Tibial nerve (tissue), 4 donors: ENCODE measurements around the gene FAM237A. TPM values are rescaled to one million over a fixed set of nuclear protein-coding genes. Genes with fewer than 3 reads are reported as not detected.
A peak's percentile ranks its signal among the peaks of the same experiment; 100 is the strongest.

ENCODE experiments used
- DNase-seq, 2 donors: peaks; one replicate each; pipeline ENCODE4 v3.0.0-alpha.2; 2019; ENCODE audit warnings: low spot score in 2 of 2
- H3K27ac ChIP-seq, 4 donors: fragments of 200-600 bp; sonication (generic) in 3 of 4; one replicate each; pipeline ENCODE4 v1.5.1; 2017 to 2019; ENCODE audit warnings: mild to moderate bottlenecking in 1 of 4
- H3K27me3 ChIP-seq, 2 donors: fragments of 200-600 bp; sonication (generic) in 1 of 2; one replicate each; pipeline versions ENCODE4 v1.5.1 to v1.6.0; 2017 to 2019
- H3K36me3 ChIP-seq, 3 donors: fragments of 200-600 bp; sonication (generic); one replicate each; pipeline ENCODE4 v1.5.1; 2018 to 2019
- H3K4me1 ChIP-seq, 4 donors: fragments of 200-600 bp; sonication (generic) in 3 of 4; one replicate each; pipeline ENCODE4 v1.5.1; 2017 to 2019
- H3K4me3 ChIP-seq, 4 donors: fragments of 200-600 bp; sonication (generic) in 3 of 4; one replicate each; pipeline ENCODE4 v1.5.1; 2017 to 2019; ENCODE audit warnings: mild to moderate bottlenecking in 1 of 4, moderate library complexity in 1 of 4
- H3K9me3 ChIP-seq, 4 donors: fragments of 200-600 bp; sonication (generic) in 3 of 4; one replicate each; pipeline ENCODE4 v1.5.1; 2017 to 2019
- EP300 ChIP-seq, 2 donors: sonication (generic); formaldehyde crosslinking; IDR thresholded peaks; one replicate each; pipeline ENCODE4 v1.6.1; 2017; ENCODE audit warnings: antibody characterized with exemption in 2 of 2, mild to moderate bottlenecking in 1 of 2
- POLR2A ChIP-seq, 2 donors: fragments of 450-650 bp; IDR thresholded peaks; one replicate each; pipeline ENCODE4 v1.6.1; 2017; ENCODE audit warnings: antibody characterized with exemption in 2 of 2, mild to moderate bottlenecking in 2 of 2, moderate library complexity in 2 of 2
- WGBS, 2 donors: methylation state at CpG; one replicate each; pipeline ENCODE4 v1.1.5; 2018; 5-methylcytosine and 5-hydroxymethylcytosine counted together
- total RNA-seq, 4 donors: library from RNA; depleted of rRNA; stranded (reverse); fragments of >200 nt; gene quantifications; one replicate each; pipeline ENCODE4 v1.1.0, GENCODE V29; 2016
- TF ChIP-seq, protein P1 (sequence below), 5 experiments: fragments of 200-600 bp in 3 of 5; fragments of 450-650 bp in 2 of 5; sonication (generic) in 3 of 5; IDR thresholded peaks; one replicate each; pipeline ENCODE4 v1.5.1; 2016 to 2019; ENCODE audit warnings: antibody characterized with exemption in 5 of 5, mild to moderate bottlenecking in 3 of 5, moderate library complexity in 2 of 5

The FAM237A gene
- total RNA-seq, 4 donors from 2014 or later = not detected

- no peak for DNase-seq
- Histone ChIP-seq H3K4me3 (no peak overlapping the region), H3K4me1 (no peaks in the 10 kb centered on the region), H3K27me3 (no peaks in the 10 kb centered on the region), H3K27ac (no peak overlapping the region), H3K9me3 (no peaks in the 10 kb centered on the region), H3K36me3 (no peaks in the 10 kb centered on the region)
- TF ChIP-seq, protein P1, sequence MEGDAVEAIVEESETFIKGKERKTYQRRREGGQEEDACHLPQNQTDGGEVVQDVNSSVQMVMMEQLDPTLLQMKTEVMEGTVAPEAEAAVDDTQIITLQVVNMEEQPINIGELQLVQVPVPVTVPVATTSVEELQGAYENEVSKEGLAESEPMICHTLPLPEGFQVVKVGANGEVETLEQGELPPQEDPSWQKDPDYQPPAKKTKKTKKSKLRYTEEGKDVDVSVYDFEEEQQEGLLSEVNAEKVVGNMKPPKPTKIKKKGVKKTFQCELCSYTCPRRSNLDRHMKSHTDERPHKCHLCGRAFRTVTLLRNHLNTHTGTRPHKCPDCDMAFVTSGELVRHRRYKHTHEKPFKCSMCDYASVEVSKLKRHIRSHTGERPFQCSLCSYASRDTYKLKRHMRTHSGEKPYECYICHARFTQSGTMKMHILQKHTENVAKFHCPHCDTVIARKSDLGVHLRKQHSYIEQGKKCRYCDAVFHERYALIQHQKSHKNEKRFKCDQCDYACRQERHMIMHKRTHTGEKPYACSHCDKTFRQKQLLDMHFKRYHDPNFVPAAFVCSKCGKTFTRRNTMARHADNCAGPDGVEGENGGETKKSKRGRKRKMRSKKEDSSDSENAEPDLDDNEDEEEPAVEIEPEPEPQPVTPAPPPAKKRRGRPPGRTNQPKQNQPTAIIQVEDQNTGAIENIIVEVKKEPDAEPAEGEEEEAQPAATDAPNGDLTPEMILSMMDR (IDR thresholded peaks at IDR 0.05) = no peak
- TF ChIP-seq POLR2A (IDR thresholded peaks at IDR 0.05) = no peak
- TF ChIP-seq EP300 (IDR thresholded peaks at IDR 0.05) = no peak
- 89 to 96% methylated on average over 4 of the region's 4 CpGs for WGBS, 2 donors
These were observed 41.3 kb downstream of the FAM237A start for GRCh38 chr2:206683546-206683945.

DNA sequence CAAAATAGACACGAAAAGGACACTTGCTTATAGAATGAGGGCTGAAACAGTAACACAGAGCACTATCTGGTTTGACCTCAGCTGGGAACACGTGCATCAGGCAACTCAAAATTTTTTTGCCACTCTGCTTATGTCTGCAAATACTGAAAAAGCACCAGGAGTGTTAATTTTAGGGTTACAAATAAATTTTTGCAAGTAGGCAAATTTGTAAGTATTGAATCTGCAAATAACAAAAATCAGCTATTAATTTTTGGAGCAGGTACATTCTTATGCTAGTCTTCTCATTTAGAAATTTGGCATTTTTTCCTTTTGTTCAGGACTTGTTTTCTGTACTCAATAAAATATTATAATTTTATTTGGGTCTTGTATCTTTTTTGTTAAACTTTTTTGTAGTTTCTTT, 46.2 kb downstream of the FAM237A start:
- no peaks in the 10 kb centered on the region for H3K9me3 ChIP-seq
- no peak for DNase-seq
- H3K36me3 ChIP-seq = no peaks in the 10 kb centered on the region
- H3K27me3 ChIP-seq = no peaks in the 10 kb centered on the region
- WGBS, 2 donors = 69 to 73% methylated on average over 2 of the region's 2 CpGs
- TF ChIP-seq POLR2A (IDR thresholded peaks at IDR 0.05) (no peak), EP300 (IDR thresholded peaks at IDR 0.05) (no peak)
- TF ChIP-seq, protein P1 (IDR thresholded peaks at IDR 0.05) = no peak
- H3K4me3 ChIP-seq = no peak overlapping the region
- H3K4me1 ChIP-seq = no peaks in the 10 kb centered on the region
- no peak overlapping the region for H3K27ac ChIP-seq

GRCh38 chr2:206688990-206689389, 46.7 kb downstream of the FAM237A start:
- no peak for DNase-seq
- Histone ChIP-seq H3K4me1 (no peaks in the 10 kb centered on the region), H3K4me3 (no peak overlapping the region), H3K27ac (no peak overlapping the region), H3K27me3 (no peaks in the 10 kb centered on the region), H3K36me3 (no peaks in the 10 kb centered on the region), H3K9me3 (no peaks in the 10 kb centered on the region)
- TF ChIP-seq EP300 (IDR thresholded peaks at IDR 0.05) (no peak), POLR2A (IDR thresholded peaks at IDR 0.05) (no peak)
- TF ChIP-seq, protein P1 (IDR thresholded peaks at IDR 0.05) = no peak
- 77 to 81% methylated on average over 1 of the region's 1 CpG for WGBS, 2 donors

- no peaks in the 10 kb centered on the region for H3K4me1 ChIP-seq
- no peaks in the 10 kb centered on the region for H3K36me3 ChIP-seq
- H3K9me3 ChIP-seq = no peaks in the 10 kb centered on the region
- no peak for TF ChIP-seq POLR2A (IDR thresholded peaks at IDR 0.05)
- TF ChIP-seq EP300 (IDR thresholded peaks at IDR 0.05) = no peak
- TF ChIP-seq, protein P1 (IDR thresholded peaks at IDR 0.05) = no peak
- 77 to 84% methylated on average over 7 of the region's 7 CpGs for whole genome bisulfite sequencing, 2 donors
- no peak overlapping the region for H3K27ac ChIP-seq
- DNase-seq = no peak
- no peak overlapping the region for H3K4me3 ChIP-seq
- H3K27me3 ChIP-seq = no peaks in the 10 kb centered on the region
These were observed 50.7 kb downstream of the FAM237A start for GRCh38 chr2:206692971-206693370.

DNA sequence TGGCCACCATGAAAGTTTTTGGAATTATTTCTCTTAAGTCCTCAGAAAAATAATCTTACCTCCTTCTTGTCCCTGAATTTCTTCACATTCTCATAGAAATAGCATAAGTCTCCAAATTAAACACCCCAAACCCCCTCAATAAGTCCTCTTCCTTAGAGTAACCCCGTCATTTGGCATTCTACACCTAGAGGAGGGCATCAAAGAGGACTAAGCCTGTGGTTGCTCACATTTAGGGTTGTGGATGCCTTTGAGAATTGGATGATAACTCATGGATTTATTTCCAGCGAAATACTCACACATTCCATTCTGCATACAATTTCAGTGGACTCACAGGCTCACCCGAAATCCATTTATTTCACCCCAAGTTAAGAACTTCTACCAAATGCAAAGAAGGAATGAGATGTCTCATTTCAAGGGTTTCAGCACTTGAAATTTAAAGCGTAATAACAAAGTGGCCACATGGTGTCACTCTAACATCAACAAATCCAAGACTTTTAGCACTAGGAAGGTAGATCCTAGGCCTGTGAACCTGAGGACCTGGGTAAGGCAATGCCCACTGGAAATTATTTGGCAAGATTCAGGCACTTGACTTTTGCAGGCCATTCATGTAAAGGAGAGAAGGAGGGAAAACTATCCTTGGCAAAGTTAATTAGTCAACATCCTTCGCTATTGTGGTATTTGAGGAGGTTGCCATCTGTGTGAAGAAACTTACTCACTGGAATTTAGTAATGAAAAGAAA, 51.3 kb downstream of the FAM237A start:
- no peak for TF ChIP-seq POLR2A (IDR thresholded peaks at IDR 0.05)
- TF ChIP-seq EP300 (IDR thresholded peaks at IDR 0.05) = no peak
- TF ChIP-seq, protein P1 (IDR thresholded peaks at IDR 0.05) = peak; percentile 38 to 73 (median 57)
- Histone ChIP-seq H3K27me3 (no peaks in the 10 kb centered on the region), H3K4me1 (no peaks in the 10 kb centered on the region), H3K27ac (no peak overlapping the region), H3K9me3 (no peaks in the 10 kb centered on the region), H3K4me3 (no peak overlapping the region), H3K36me3 (no peaks in the 10 kb centered on the region)
- peak in 1 of 2 donors; percentile 76 for DNase-seq
- 27 to 32% methylated on average over 5 of the region's 5 CpGs for WGBS, 2 donors
